B cell (primary cell): ENCODE results near the gene IQCC. TPM values are rescaled to one million over a fixed set of nuclear protein-coding genes. Genes with fewer than 3 reads are reported as not detected.
A peak's percentile ranks its signal among the peaks of the same experiment; 100 is the strongest.

Source experiments
- ATAC-seq: fragments of 200-7000 bp; cut with Tn5 transposase; one replicate; pipeline ENCODE4 v1.10.0; 2021; ENCODE audit warnings: low read depth, mild to moderate bottlenecking, moderate number of reproducible peaks, moderate library complexity
- CTCF ChIA-PET: fragments of 350-600 bp; sonication (Branson Sonifier 250); formaldehyde crosslinking; loops from one replicate; lab custom pipeline; 2021; ENCODE audit warnings: antibody characterized with exemption, inconsistent platforms; lab: Charles Lee
- POLR2A ChIA-PET: fragments of 350-600 bp; sonication (Branson Sonifier 250); formaldehyde crosslinking; loops from one replicate; lab custom pipeline; 2021; ENCODE audit warnings: antibody characterized with exemption; lab: Charles Lee
- DNase-seq: peaks from one replicate; pipeline ENCODE4 v3.0.0; 2013
- H2AFZ ChIP-seq: 2 replicates; pipeline ENCODE4 v1.6.1; 2012; ENCODE audit warnings: mild to moderate bottlenecking, low read depth, low read length; ENCODE audit not compliant: insufficient read depth, poor library complexity, severe bottlenecking
- H3K27ac ChIP-seq, 2 donors: 1 replicate in 1 of 2; 2 replicates in 1 of 2; pipeline ENCODE4 v1.5.1; 2012 to 2013; ENCODE audit warnings: low read length in 2 of 2, mild to moderate bottlenecking in 2 of 2, moderate library complexity in 1 of 2
- H3K27me3 ChIP-seq, 4 experiments: fragments of 200-600 bp in 1 of 4; sonication (generic) in 1 of 4; replicated peaks in 1 of 4; 1 replicate in 2 of 4; 2 replicates in 2 of 4; pipeline versions ENCODE4 v1.6.1 to v1.7.0; 2013 to 2016; ENCODE audit warnings: low read length in 3 of 4, mild to moderate bottlenecking in 2 of 4, mixed read lengths in 1 of 4, moderate library complexity in 1 of 4; ENCODE audit not compliant: insufficient read depth in 4 of 4, control insufficient read depth in 3 of 4; ENCODE audit errors: control extremely low read depth in 1 of 4
- H3K36me3 ChIP-seq, 2 experiments: replicated peaks in 1 of 2; 1 replicate in 1 of 2; 2 replicates in 1 of 2; pipeline versions ENCODE4 v1.6.1 to v1.7.1; 2013; ENCODE audit warnings: low read length in 1 of 2; ENCODE audit not compliant: insufficient read depth in 2 of 2, control insufficient read depth in 1 of 2; ENCODE audit errors: control extremely low read depth in 1 of 2, extremely low read depth in 1 of 2
- H3K4me1 ChIP-seq, 2 donors: fragments of 200-600 bp in 1 of 2; sonication (generic) in 1 of 2; 1 replicate in 1 of 2; 2 replicates in 1 of 2; pipeline versions ENCODE4 v1.5.1 to v1.6.1; 2013 to 2017; ENCODE audit warnings: low read length in 2 of 2; ENCODE audit not compliant: control insufficient read depth in 2 of 2, insufficient read depth in 2 of 2
- H3K4me2 ChIP-seq: replicated peaks from 2 replicates; pipeline ENCODE3; 2012; ENCODE audit warnings: mild to moderate bottlenecking, low read depth, low read length; ENCODE audit not compliant: poor library complexity, severe bottlenecking
- H3K4me3 ChIP-seq, 5 experiments: fragments of 200-600 bp in 1 of 5; sonication (generic) in 1 of 5; 1 replicate in 3 of 5; 2 replicates in 2 of 5; pipeline versions ENCODE4 v1.5.1 to v1.7.0; 2011 to 2016; ENCODE audit warnings: low read length in 4 of 5, mild to moderate bottlenecking in 4 of 5, low read depth in 2 of 5, control low read depth in 1 of 5, moderate library complexity in 1 of 5; ENCODE audit not compliant: insufficient read depth in 1 of 5; ENCODE audit errors: control extremely low read depth in 1 of 5, extremely low read depth in 1 of 5
- H3K79me2 ChIP-seq: fragments of 200-600 bp; sonication (generic); one replicate; pipeline ENCODE4 v1.6.0; 2016; ENCODE audit warnings: low read length; ENCODE audit not compliant: control insufficient read depth, insufficient read depth
- H3K9ac ChIP-seq: fragments of 200-600 bp; sonication (generic); 2 replicates; pipeline ENCODE4 v1.6.1; 2017; ENCODE audit warnings: mild to moderate bottlenecking, low read length, moderate library complexity
- H3K9me3 ChIP-seq, 3 donors: one replicate each; pipeline versions ENCODE4 v1.6.1 to v1.7.1; 2013; ENCODE audit warnings: low read length in 2 of 3; ENCODE audit not compliant: control insufficient read depth in 2 of 3, insufficient read depth in 1 of 3; ENCODE audit errors: control extremely low read depth in 1 of 3
- H4K20me1 ChIP-seq: 2 replicates; pipeline ENCODE4 v1.6.0; 2012; ENCODE audit warnings: mild to moderate bottlenecking, low read length; ENCODE audit not compliant: insufficient read depth, control insufficient read depth, poor library complexity, severe bottlenecking
- H3K27ac Mint-ChIP-seq: one replicate; pipeline ENCODE4 v1.8.0; 2021; ENCODE audit warnings: mixed read lengths
- H3K27me3 Mint-ChIP-seq: one replicate; pipeline ENCODE4 v1.8.0; 2021; ENCODE audit warnings: mixed read lengths
- H3K4me1 Mint-ChIP-seq: one replicate; pipeline ENCODE4 v1.8.0; 2021; ENCODE audit warnings: mixed read lengths
- H3K4me3 Mint-ChIP-seq: one replicate; pipeline ENCODE4 v1.8.0; 2021; ENCODE audit warnings: mixed read lengths
- H3K9me3 Mint-ChIP-seq: one replicate; pipeline ENCODE4 v1.8.0; 2022; ENCODE audit warnings: mixed read lengths; ENCODE audit not compliant: insufficient read depth
- CTCF ChIP-seq: fragments of 200-600 bp; IDR thresholded peaks from one replicate; pipeline ENCODE4 v1.8.0; 2022; ENCODE audit warnings: antibody characterized with exemption, mild to moderate bottlenecking
- EZH2 ChIP-seq: IDR thresholded peaks from 2 replicates; pipeline ENCODE4 v1.6.1; 2012; ENCODE audit warnings: borderline replicate concordance, low read depth, mild to moderate bottlenecking, moderate library complexity, low read length; ENCODE audit not compliant: insufficient read depth, poor library complexity, severe bottlenecking
- WGBS: methylation state at CpG from one replicate; pipeline ENCODE4 v1.1.5; 2013; ENCODE audit warnings: missing lambda C conversion rate; ENCODE audit not compliant: insufficient coverage; 5-methylcytosine and 5-hydroxymethylcytosine counted together
- intact Hi-C: fragments of 100-400 bp; cut with micrococcal nuclease; formaldehyde crosslinking; loops from one replicate; pipeline ENCODE4 v1.10.0; 2022
- polyA plus RNA-seq: library from polyadenylated mRNA; depleted of rRNA; stranded (reverse); fragments of >200 nt; gene quantifications from 2 replicates; pipeline ENCODE4 v1.2.3, GENCODE V29; 2012
- total RNA-seq, 2 donors: library from RNA; stranded (reverse); fragments of 120-200 nt in 1 of 2; gene quantifications; 1 replicate in 1 of 2; 2 replicates in 1 of 2; pipeline versions ENCODE4 v1.2.3 to v1.2.4, GENCODE V29; 2013 to 2022

IQCC gene
- total and polyA plus RNA-seq, 2 donors (not counting 1 experiment from before 2014, with no cell fraction given), result 2.0 to 2.1 TPM

- intact Hi-C loops, result loop anchor here (1.0 to 10.0 kb wide), 4 partner anchors 20 to 195 kb away; partner anchors contain the start of genes BSDC1, MARCKSL1, TMEM39B and TXLNA
Measured at GRCh38 chr1:32199717-32200072, 5.8 kb upstream of the IQCC start.

More at GRCh38 chr1:32199717-32200072, 5.8 kb upstream of the IQCC start:
- POLR2A ChIA-PET, result interaction anchor here (0.8 to 1.7 kb wide), 5 partner anchors 21 to 136 kb away, joined by 4 to 6 read pairs (median 4); partner anchors contain the start of genes HDAC1, KPNA6 and MARCKSL1
- Histone ChIP-seq H3K4me3 (peak overlapping the region in 1 of 5 experiments; percentile 84), H3K27me3 (no peaks in the 10 kb centered on the region), H3K79me2 (no peaks in the 10 kb centered on the region), H3K9me3 (no peaks in the 10 kb centered on the region), H4K20me1 (no peaks in the 10 kb centered on the region), H3K36me3 (peaks cover 2 to 28% of the 10 kb centered on the region in 2 experiments), H3K9ac (no peak overlapping the region), H3K4me2 (peak overlapping the region; percentile 91), H3K4me1 (peaks cover 12 to 29% of the 10 kb centered on the region in 2 donors), H2AFZ (peak overlapping the region; percentile 90), H3K27ac (peak overlapping the region in 1 of 2 donors; percentile 88)
- CTCF ChIA-PET, result interaction anchor here (1.0 to 3.9 kb wide), 6 partner anchors 16 to 137 kb away, joined by 3 to 20 read pairs (median 5); partner anchors contain the start of gene MARCKSL1
- Mint-ChIP-seq H3K4me1 (peaks cover 29% of the 10 kb centered on the region), H3K27me3 (no peaks in the 10 kb centered on the region), H3K9me3 (no peaks in the 10 kb centered on the region), H3K4me3 (peak overlapping the region; percentile 88), H3K27ac (no peak overlapping the region)
- TF ChIP-seq EZH2 (no peak), CTCF (no peak)
- DNase-seq (no peak), ATAC-seq (no peak)
- WGBS, result 91% methylated on average over 3 of the region's 6 CpGs
